IMR-90 (cell line): Measurements from ENCODE around the gene TJP3. TPM values are rescaled to one million over a fixed set of nuclear protein-coding genes. Genes with fewer than 3 reads are reported as not detected.
A peak's percentile ranks its signal among the peaks of the same experiment; 100 is the strongest.

Experiments
- ATAC-seq: fragments of 200-7000 bp; cut with Tn5 transposase; 2 replicates; pipeline ENCODE4 v1.9.1; 2020; ENCODE audit warnings: low read depth, mild to moderate bottlenecking, moderate library complexity
- BruUV-seq: library from RNA; stranded (reverse); fragments of 400-500 nt; replicated peaks from 2 replicates; lab custom pipeline; 2021; lab: Mats Ljungman, UMichigan
- CTCF ChIA-PET: fragments of 300-600 bp; formaldehyde crosslinking; extraction: SDS; loops from one replicate; lab custom pipeline; 2021; ENCODE audit warnings: antibody characterized with exemption; lab: Yijun Ruan, JAX
- POLR2A ChIA-PET: fragments of 300-600 bp; sonication (Branson Sonifier 250); formaldehyde crosslinking; loops from one replicate; lab custom pipeline; 2022; ENCODE audit warnings: antibody characterized with exemption; ENCODE audit not compliant: unreplicated experiment; lab: Charles Lee
- DNase-seq: peaks from one replicate; pipeline ENCODE4 v3.0.0; 2013
- H2AFZ ChIP-seq: replicated peaks from 2 replicates; pipeline ENCODE3; 2013; ENCODE audit warnings: low read length, mild to moderate bottlenecking; ENCODE audit not compliant: poor library complexity
- H2AK5ac ChIP-seq: 2 replicates; pipeline ENCODE4 v1.6.1; 2013; ENCODE audit warnings: low read depth, low read length, inconsistent platforms
- H2AK9ac ChIP-seq: replicated peaks from 2 replicates; pipeline ENCODE3; 2013; ENCODE audit warnings: mild to moderate bottlenecking, low read depth, low read length, moderate library complexity; ENCODE audit not compliant: poor library complexity
- H2BK120ac ChIP-seq: 2 replicates; pipeline ENCODE4 v1.6.1; 2013; ENCODE audit warnings: low read depth, low read length, inconsistent platforms
- H2BK15ac ChIP-seq: 3 replicates; pipeline ENCODE4 v1.6.1; 2013; ENCODE audit warnings: low read depth, low read length, inconsistent platforms
- H2BK20ac ChIP-seq: 2 replicates; pipeline ENCODE4 v1.6.1; 2013; ENCODE audit warnings: low read depth, mild to moderate bottlenecking, inconsistent platforms, low read length, moderate library complexity
- H2BK5ac ChIP-seq: 2 replicates; pipeline ENCODE4 v1.6.1; 2013; ENCODE audit warnings: mild to moderate bottlenecking, low read depth, low read length, inconsistent platforms; ENCODE audit not compliant: poor library complexity, severe bottlenecking
- H3K14ac ChIP-seq: replicated peaks from 2 replicates; pipeline ENCODE4 v1.6.1; 2013; ENCODE audit warnings: low read depth, low read length, inconsistent platforms
- H3K18ac ChIP-seq: 2 replicates; pipeline ENCODE4 v1.6.1; 2013; ENCODE audit warnings: low read depth, low read length, control low read depth
- H3K23ac ChIP-seq: 2 replicates; pipeline ENCODE4 v1.6.1; 2013; ENCODE audit warnings: low read depth, low read length, inconsistent platforms
- H3K27ac ChIP-seq: 2 replicates; pipeline ENCODE4 v1.5.1; 2013; ENCODE audit warnings: mild to moderate bottlenecking, control low read depth, low read length; ENCODE audit not compliant: insufficient read depth
- H3K27me3 ChIP-seq: 2 replicates; pipeline ENCODE4 v1.6.1; 2013; ENCODE audit warnings: low read length; ENCODE audit not compliant: control insufficient read depth, insufficient read depth
- H3K36me3 ChIP-seq: 2 replicates; pipeline ENCODE4 v1.6.1; 2013; ENCODE audit warnings: low read length, mixed read lengths; ENCODE audit not compliant: control insufficient read depth, insufficient read depth
- H3K4ac ChIP-seq: 2 replicates; pipeline ENCODE4 v1.6.1; 2013; ENCODE audit warnings: low read depth, low read length, inconsistent platforms
- H3K4me1 ChIP-seq: 2 replicates; pipeline ENCODE4 v1.6.1; 2013; ENCODE audit warnings: low read length, mixed read lengths; ENCODE audit not compliant: control insufficient read depth, insufficient read depth
- H3K4me2 ChIP-seq: 2 replicates; pipeline ENCODE4 v1.6.1; 2013; ENCODE audit warnings: low read depth, mild to moderate bottlenecking, control low read depth, low read length, moderate library complexity
- H3K4me3 ChIP-seq: 2 replicates; pipeline ENCODE4 v1.5.1; 2013; ENCODE audit warnings: low read depth, mild to moderate bottlenecking, control low read depth, low read length, moderate library complexity; ENCODE audit not compliant: insufficient read depth
- H3K56ac ChIP-seq: 2 replicates; pipeline ENCODE4 v1.6.1; 2013; ENCODE audit warnings: low read length, inconsistent platforms; ENCODE audit not compliant: insufficient read depth; ENCODE audit errors: extremely low read depth
- H3K79me1 ChIP-seq, 2 experiments: 2 replicates each; pipeline ENCODE4 v1.6.1; 2013; ENCODE audit warnings: low read length in 2 of 2, inconsistent platforms in 1 of 2, low read depth in 1 of 2
- H3K9ac ChIP-seq: 2 replicates; pipeline ENCODE4 v1.6.1; 2013; ENCODE audit warnings: low read depth, low read length, control low read depth
- H3K9me1 ChIP-seq: 2 replicates; pipeline ENCODE4 v1.6.1; 2013; ENCODE audit warnings: low read length, inconsistent platforms; ENCODE audit not compliant: insufficient read depth
- H3K9me3 ChIP-seq: 2 replicates; pipeline ENCODE4 v1.6.1; 2013; ENCODE audit warnings: low read length; ENCODE audit not compliant: control insufficient read depth, insufficient read depth
- H4K20me1 ChIP-seq: 2 replicates; pipeline ENCODE4 v1.6.1; 2013; ENCODE audit warnings: low read length, inconsistent platforms; ENCODE audit not compliant: insufficient read depth
- H4K5ac ChIP-seq: 2 replicates; pipeline ENCODE4 v1.6.1; 2013; ENCODE audit warnings: mild to moderate bottlenecking, low read depth, low read length, control low read depth
- H4K8ac ChIP-seq, 2 experiments: 2 replicates each; pipeline ENCODE4 v1.6.1; 2013; ENCODE audit warnings: low read depth in 2 of 2, low read length in 2 of 2, control low read depth in 1 of 2, inconsistent platforms in 1 of 2
- H4K91ac ChIP-seq: 2 replicates; pipeline ENCODE4 v1.6.1; 2013; ENCODE audit warnings: low read depth, low read length, inconsistent platforms; ENCODE audit not compliant: insufficient read depth
- CEBPB ChIP-seq: IDR thresholded peaks from 2 replicates; pipeline ENCODE4 v1.6.1; 2012; ENCODE audit warnings: low read depth, low read length, improper control_type of control experiment
- MAFK ChIP-seq: IDR thresholded peaks from 2 replicates; pipeline ENCODE4 v1.6.1; 2012; ENCODE audit warnings: low read depth, low read length, improper control_type of control experiment
- MAZ ChIP-seq: IDR thresholded peaks from 2 replicates; pipeline ENCODE4 v1.6.1; 2012; ENCODE audit warnings: low read depth, mild to moderate bottlenecking, low read length, improper control_type of control experiment, moderate library complexity, borderline replicate concordance
- RAD21 ChIP-seq: IDR thresholded peaks from 2 replicates; pipeline ENCODE4 v1.6.1; 2012; ENCODE audit warnings: low read length, improper control_type of control experiment
- RFX5 ChIP-seq: IDR thresholded peaks from 2 replicates; pipeline ENCODE4 v1.8.0; 2012; ENCODE audit warnings: low read depth, mild to moderate bottlenecking, low read length, moderate library complexity
- SMC3 ChIP-seq: fragments of 150-350 bp; IDR thresholded peaks from 2 replicates; pipeline ENCODE4 v1.6.1; 2016; ENCODE audit warnings: low read depth, mild to moderate bottlenecking, antibody characterized with exemption, low read length, moderate library complexity
- WGBS, 2 experiments: methylation state at CpG; one replicate each; pipeline versions ENCODE4 v1.1.5 to v1.1.7; 2013; ENCODE audit warnings: missing lambda C conversion rate in 2 of 2; ENCODE audit not compliant: insufficient read length in 1 of 2; ENCODE audit errors: extremely low coverage in 2 of 2; 5-methylcytosine and 5-hydroxymethylcytosine counted together
- dilution Hi-C: fragments of 300-500 bp; cut with HindIII; formaldehyde crosslinking; loops from one replicate; pipeline ENCODE4 v1.14.3; 2018; ENCODE audit warnings: low sequenced_read_pairs; ENCODE audit not compliant: unreplicated experiment
- in situ Hi-C: fragments of 300-500 bp; cut with MboI; formaldehyde crosslinking; loops from 3 replicates; pipeline ENCODE4 v1.14.3; 2019; ENCODE audit warnings: low sequenced_read_pairs, inconsistent platforms, mixed read lengths
- intact Hi-C: fragments of 100-400 bp; cut with micrococcal nuclease; formaldehyde crosslinking; loops from 2 replicates; pipeline ENCODE4 v1.10.0; 2022
- polyA plus RNA-seq, 3 experiments: library from polyadenylated mRNA; depleted of rRNA; stranded (reverse); fragments of >200 nt; gene quantifications; 2 replicates each; pipeline ENCODE4 v1.2.3, GENCODE V29; 2012; ENCODE audit warnings: low replicate concordance in 1 of 3
- total RNA-seq: library from RNA; depleted of rRNA; stranded (reverse); fragments of >200 nt; gene quantifications from 2 replicates; pipeline ENCODE4 v1.2.3, GENCODE V29; 2012
- TF ChIP-seq, protein P1 (sequence below): conservative IDR thresholded peaks from 2 replicates; pipeline ENCODE4 v1.5.1; 2012; ENCODE audit warnings: mild to moderate bottlenecking, low read depth, low read length, improper control_type of control experiment

TJP3 gene
- total and polyA plus RNA-seq, 2 of the 4 experiments (the other 2 are of a cell fraction) = not detected

DNA sequence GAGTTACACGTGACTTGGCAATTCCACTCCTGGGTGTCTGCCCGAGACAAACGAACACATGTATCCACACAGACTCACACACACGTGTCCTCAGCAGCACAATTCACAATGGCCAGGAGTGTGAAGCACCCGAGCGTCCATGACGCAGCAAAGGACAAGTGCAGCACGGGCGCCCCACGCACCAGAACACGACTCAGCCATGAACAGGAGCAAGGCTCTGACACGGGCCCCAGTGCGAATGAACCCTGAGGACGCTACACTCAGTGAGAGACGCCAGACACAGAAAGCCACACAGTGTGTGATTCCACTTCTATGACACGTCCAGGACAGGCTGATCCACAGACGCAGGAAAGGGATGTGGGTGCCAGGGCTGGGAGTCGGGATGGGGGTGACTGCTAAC is 44.3 kb upstream of the TJP3 start:
- H2BK20ac ChIP-seq = no peak overlapping the region
- no peak for TF ChIP-seq CEBPB
- no peak for TF ChIP-seq MAFK
- no peak for TF ChIP-seq RAD21
- TF ChIP-seq, protein P1, sequence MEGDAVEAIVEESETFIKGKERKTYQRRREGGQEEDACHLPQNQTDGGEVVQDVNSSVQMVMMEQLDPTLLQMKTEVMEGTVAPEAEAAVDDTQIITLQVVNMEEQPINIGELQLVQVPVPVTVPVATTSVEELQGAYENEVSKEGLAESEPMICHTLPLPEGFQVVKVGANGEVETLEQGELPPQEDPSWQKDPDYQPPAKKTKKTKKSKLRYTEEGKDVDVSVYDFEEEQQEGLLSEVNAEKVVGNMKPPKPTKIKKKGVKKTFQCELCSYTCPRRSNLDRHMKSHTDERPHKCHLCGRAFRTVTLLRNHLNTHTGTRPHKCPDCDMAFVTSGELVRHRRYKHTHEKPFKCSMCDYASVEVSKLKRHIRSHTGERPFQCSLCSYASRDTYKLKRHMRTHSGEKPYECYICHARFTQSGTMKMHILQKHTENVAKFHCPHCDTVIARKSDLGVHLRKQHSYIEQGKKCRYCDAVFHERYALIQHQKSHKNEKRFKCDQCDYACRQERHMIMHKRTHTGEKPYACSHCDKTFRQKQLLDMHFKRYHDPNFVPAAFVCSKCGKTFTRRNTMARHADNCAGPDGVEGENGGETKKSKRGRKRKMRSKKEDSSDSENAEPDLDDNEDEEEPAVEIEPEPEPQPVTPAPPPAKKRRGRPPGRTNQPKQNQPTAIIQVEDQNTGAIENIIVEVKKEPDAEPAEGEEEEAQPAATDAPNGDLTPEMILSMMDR = no peak
- TF ChIP-seq MAZ = no peak
- no peak for TF ChIP-seq RFX5
- TF ChIP-seq SMC3 = no peak
- no peak overlapping the region for H3K4me3 ChIP-seq
- H4K91ac ChIP-seq = no peak overlapping the region
- no peak overlapping the region for H3K14ac ChIP-seq
- intact Hi-C loops (loop anchor here (10.0 kb wide), 1 partner anchor 541 kb away; no protein-coding TSS in a partner anchor), in situ Hi-C loops (no loop called here), dilution Hi-C loops (no loop called here)
- H4K20me1 ChIP-seq = peaks cover 17% of the 10 kb centered on the region
- no peak overlapping the region for H3K4ac ChIP-seq
- H3K18ac ChIP-seq = no peak overlapping the region
- H2BK120ac ChIP-seq = no peak overlapping the region
- BruUV-seq = no TSS peak
- no peak overlapping the region for H3K23ac ChIP-seq
- no peaks in the 10 kb centered on the region for H3K9me1 ChIP-seq
- peak overlapping the region; percentile 21 for H2AFZ ChIP-seq
- no peak overlapping the region for H4K8ac ChIP-seq
- WGBS, 2 experiments = 94% methylated on average over 6 of the region's 18 CpGs; no CpG with 5 or more reads in 1 of the 2 experiments
- H3K56ac ChIP-seq = no peak overlapping the region
- no peak overlapping the region for H3K4me2 ChIP-seq
- CTCF ChIA-PET = no interaction called here
- H3K4me1 ChIP-seq = no peaks in the 10 kb centered on the region
- no peak overlapping the region for H3K9ac ChIP-seq
- no peak overlapping the region for H2BK5ac ChIP-seq
- H3K27ac ChIP-seq = no peak overlapping the region
- H3K79me1 ChIP-seq = peaks cover 6 to 22% of the 10 kb centered on the region in 2 experiments
- POLR2A ChIA-PET = no interaction called here
- H3K9me3 ChIP-seq = no peaks in the 10 kb centered on the region
- no peaks in the 10 kb centered on the region for H3K27me3 ChIP-seq
- no peak for ATAC-seq
- H2AK5ac ChIP-seq = no peak overlapping the region
- no peak overlapping the region for H4K5ac ChIP-seq
- H3K36me3 ChIP-seq = peaks cover 45% of the 10 kb centered on the region
- DNase-seq = no peak
- peak overlapping the region; percentile 28 for H2AK9ac ChIP-seq
- H2BK15ac ChIP-seq = no peak overlapping the region
